GM18870 (cell line): ENCODE results near the gene RIPK4.
"Not testable (repeated sequence)": the region's sequence is repeated elsewhere in the genome, so short reads cannot be mapped to it uniquely, and the experiment has no call there.

ENCODE experiments used
- ATAC-seq: cut with Tn5 transposase; IDR thresholded peaks from one replicate; pipeline ENCODE4 v1.9.1; 2021; ENCODE audit warnings: moderate library complexity; ENCODE audit not compliant: unreplicated experiment

The RIPK4 gene

DNA sequence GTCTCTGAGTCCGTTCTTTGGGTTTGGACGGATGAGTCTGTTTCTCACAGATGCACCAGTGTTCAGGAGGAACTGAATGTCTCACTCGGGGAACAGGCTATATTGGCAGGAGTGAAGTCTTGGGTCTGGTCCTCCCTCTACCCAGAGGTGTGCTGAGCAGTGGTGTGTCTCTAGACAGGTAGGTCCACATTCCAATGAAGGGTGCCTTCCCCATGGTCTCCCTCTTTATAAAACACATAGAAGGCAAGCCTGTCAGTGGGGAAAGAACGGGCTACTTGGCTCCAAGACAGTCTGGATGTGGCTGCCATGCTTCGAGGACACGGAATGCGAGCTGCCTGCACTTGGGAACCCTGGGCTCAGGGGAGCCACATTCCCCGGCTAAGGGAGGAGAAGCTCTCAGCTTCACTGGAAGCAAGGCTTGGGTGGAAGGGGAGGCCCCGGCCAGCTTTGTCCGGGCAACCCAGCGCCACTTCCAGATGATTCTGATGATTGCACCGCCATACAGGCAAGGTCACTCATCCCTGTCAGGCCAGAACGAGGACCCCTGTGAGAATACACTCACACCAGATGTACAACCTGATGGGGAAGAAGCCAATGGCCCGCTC, 29.7 kb upstream of the RIPK4 start:
- ATAC-seq, result no peak

DNA sequence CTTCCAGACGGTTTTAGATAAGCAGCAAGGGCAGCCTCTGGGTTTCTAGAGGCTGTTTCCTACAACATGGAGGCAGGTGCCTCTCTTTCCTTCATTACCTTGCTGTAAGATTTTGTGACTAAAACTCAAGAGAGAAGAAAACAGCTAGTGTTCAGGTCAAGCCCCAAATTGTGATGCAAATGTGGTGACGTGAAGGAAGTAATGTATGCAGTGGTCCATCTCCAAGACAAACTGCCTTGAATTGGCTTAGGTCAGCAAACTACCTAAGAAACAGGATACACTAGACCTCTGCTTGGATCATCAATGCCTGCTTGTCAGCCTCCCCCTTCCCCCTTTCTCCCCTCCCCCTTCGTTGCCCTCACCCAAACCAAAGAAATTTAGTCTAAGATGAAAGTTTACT, 28.9 kb upstream of the RIPK4 start:
- no peak for ATAC-seq

DNA sequence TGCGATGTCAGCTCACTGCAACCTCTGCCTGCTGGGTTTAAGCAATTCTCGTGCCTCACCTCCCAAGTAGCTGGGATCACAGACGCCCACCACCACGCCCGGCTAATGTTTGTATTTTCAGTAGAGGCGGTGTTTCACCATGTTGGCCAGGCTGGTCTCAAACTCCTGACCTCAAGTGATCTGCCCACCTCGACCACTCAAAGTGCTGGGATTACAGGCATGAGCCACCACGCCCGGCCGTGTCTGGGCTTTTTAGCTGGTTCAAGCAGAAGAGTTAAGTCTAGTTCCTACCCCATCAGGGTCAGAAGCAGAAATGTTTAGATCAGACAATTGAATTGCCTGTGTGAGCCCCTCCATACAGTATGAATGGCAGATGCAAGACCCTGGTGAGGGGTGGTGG, 27.7 kb upstream of the RIPK4 start:
- ATAC-seq, result no peak

DNA sequence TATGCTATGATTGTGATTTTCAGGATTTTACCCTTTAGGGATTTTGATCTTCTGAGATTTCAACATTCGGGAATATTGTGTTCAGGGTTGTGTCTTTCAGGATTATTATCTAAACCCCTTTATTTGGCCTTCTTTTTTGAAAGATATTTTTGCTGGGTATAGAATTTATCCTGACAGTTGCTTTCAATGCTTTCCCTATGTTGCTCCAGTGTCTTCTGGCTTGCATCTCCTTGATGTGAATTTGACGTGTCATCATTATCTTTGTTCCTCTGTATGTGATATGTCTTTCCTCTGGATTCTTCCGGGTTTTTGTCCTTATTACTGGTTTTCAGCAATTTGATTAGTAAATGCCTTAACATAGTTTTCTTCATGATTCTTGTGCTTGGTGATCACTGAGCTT, 25.9 kb upstream of the RIPK4 start:
- ATAC-seq, result no peak

DNA sequence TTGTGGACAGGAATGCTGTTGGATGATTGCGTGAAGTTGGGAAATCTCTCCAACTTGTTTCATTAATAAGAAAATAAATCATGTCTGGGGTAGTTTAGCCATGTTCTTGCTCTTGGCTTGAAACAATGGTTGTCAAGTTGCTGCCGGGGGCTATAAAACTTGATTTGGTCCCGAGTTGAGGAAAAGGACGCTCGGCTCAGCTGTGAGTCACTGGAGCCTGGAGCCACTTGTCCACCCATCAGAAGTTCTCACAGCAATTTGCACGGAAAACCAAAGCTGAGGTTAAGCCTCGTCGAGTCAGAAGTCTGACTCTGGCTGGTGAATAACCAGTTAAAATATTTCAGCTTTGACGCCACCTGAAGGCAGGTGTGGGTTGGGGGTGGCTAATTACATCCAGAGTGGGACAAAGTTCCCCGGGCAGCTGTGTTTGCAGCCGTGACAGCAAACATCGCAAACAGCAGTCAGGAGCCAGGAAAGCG, 19.7 kb upstream of the RIPK4 start:
- no peak for ATAC-seq

DNA sequence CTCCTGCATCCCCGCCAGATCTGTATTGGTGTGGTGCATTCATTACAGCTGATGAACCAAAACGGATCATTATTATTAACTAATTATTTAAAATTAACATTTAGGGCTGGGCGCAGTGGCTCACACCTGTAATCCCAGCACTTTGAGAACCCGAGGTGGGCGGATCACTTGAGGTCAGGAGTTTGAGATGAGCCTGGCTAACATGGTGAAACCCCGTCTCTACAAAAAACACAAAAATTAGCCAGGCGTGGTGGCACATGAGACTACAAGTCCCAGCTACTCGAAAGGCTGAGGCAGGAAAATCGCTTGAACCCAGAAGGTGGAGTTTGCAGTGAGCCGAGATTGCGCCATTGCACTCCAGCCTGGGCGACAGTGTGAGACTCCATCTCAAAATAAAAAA, 18.4 kb upstream of the RIPK4 start:
- not testable (repeated sequence) for ATAC-seq

DNA sequence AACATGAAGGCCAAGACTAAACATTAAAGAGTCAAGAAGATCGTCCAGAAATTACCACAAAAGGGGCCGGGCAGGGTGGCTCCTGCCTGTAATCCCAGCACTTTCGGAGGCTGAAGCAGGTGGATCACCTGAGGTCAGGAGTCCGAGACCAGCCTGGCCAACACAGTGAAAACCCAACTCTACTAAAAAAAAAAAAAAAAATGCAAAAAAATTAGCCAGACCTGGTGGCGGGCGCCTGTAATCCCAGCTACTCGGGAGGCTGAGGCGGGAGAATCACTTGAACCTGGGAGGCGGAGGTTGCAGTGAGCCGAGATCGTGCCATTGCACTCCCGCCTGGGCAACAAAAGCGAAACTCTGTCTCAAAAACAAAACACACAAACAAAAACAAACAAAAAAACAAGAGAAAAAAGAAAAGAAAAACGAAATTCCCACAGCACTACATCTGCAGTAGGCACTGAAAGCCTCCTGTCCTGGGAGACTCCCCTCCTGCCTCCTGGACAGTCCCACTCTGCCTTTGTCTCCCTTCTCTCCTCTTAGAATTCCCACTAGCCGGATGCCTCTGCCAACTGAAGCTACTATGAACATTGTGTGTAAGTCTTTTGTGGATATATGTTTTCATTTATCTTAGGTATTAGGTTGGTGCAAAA, 17.7 kb upstream of the RIPK4 start:
- no peak for ATAC-seq

DNA sequence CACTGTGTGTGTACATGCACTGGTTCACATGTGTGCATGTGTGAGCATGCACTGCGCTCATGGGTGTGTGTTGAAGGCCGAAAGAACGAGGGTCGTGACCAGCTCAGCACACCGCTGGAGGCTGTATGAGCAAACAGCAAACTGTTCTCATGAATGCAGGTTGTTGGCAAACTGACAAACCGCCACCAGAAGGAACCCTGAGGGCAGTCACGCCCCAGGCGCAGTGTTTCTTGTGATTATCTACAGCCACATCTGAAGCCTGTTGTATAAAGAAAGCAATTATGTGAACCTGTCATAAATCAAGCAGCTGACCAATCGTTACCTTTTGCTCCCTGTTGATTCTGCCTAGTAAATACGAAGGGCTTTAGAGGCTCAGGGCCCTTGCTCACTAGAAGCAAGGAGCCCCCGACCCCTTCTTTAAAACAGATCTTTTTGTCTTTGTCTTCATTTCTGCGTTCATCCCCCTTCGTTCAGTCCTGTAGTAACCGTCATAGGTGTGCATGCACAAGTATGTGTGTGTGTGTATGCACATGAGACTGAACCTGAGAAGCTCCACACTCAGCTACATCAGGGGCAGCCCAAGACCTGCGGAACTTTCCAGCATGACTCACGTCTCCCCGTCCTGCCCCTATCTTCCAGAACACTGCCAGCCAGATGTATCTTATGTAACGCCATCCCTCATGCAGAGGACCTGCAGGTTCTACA, 16.8 kb upstream of the RIPK4 start:
- no peak for ATAC-seq

DNA sequence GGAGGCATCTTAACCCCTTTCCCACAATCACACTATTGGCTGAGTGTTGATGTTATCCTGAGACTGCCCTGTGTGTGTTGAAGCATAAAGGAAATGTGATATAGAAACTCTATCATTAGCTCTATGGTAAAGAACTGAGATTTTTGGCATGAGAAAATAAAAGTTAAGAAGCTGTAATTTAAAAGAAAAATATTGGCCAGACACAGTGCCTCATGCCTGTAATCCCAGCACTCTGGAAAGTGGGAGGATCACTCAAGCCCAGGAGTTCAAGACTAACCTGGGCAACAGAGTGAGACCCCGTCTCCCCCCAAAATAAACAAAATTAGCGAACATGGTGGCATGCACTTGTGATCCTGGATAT, 14.2 kb upstream of the RIPK4 start:
- ATAC-seq, result no peak

DNA sequence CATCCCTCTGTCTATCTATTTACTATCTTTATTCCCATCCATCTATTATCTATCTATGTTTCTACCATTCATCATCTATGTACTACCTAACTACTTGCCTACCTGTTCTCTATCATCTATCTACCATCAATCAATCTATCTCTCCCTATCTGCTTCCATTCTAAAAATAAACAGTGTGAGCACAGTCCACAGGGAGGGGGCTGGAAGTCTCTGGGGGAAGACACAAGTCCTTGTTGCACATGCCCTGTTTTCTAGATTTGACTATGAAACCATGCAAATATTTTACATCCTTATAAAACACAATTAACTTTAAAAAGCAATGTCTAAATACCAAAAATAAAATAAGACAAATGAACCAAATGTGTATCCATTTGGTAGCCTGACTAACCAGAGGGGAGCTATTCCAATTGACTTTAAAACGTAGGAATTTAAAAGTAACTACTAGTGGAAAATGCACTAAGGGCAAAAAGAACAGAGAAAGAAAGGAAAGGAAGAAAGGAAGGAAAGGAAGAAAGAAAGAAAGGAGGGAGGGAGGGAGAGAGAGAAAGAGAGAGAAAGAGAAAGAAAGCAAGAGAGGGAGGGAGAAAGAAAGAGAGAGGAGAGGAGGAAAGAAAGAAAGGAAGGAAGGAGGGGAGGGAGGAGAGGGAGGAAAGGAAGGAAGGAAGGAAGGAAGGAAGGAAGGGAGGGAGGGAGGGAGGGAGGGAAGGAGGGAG, 13.6 kb upstream of the RIPK4 start:
- no peak for ATAC-seq

DNA sequence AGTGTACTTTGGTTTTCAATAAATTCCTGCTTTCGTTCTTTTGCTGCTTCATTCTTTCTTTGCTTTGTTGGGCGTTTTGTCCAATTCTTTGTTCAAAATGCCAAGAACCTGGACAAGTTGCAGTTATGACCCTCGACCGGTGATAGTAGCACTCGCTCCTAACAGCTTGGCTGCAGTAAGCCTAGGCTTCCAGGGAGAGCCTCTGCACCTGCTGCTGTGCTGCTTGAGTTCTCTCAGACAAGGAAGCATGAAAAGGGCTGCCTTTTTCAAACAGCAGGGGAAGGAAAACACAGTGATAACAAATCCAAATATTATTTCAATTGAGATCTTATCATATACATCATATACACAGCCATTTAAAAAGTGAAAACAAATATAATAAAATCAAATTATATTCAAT, 12.8 kb upstream of the RIPK4 start:
- ATAC-seq, result no peak

DNA sequence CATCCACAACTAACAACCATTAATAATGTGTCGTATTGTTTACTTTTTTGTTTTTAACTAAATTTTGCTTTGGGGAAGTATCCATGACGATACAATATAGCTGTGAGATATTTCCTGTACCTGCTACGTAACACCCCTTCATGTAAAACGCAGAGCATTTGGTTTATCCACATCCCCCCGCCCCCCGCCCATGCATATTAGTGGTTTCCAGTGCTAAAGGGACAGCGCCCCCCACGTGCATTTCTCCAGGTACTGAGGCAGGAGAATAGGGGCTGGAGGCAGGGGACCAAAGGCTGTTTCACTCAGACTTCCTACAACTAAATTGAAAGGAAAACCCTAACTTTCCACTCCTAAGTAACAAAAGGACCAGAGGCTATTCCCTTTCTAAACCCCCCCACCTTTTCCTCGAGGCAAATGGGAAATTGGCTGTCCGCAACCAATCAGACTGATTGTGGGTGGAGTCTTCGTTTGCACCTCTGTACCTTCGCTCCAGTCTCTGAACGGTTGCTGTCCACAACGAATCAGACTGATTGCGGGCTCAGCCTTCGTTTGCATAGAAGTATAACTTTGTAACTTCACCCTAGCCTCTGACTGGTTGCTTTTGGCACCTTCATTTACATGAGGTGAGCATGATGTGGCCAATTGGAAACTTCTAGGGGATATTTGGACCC, 12.2 kb upstream of the RIPK4 start:
- no peak for ATAC-seq

DNA sequence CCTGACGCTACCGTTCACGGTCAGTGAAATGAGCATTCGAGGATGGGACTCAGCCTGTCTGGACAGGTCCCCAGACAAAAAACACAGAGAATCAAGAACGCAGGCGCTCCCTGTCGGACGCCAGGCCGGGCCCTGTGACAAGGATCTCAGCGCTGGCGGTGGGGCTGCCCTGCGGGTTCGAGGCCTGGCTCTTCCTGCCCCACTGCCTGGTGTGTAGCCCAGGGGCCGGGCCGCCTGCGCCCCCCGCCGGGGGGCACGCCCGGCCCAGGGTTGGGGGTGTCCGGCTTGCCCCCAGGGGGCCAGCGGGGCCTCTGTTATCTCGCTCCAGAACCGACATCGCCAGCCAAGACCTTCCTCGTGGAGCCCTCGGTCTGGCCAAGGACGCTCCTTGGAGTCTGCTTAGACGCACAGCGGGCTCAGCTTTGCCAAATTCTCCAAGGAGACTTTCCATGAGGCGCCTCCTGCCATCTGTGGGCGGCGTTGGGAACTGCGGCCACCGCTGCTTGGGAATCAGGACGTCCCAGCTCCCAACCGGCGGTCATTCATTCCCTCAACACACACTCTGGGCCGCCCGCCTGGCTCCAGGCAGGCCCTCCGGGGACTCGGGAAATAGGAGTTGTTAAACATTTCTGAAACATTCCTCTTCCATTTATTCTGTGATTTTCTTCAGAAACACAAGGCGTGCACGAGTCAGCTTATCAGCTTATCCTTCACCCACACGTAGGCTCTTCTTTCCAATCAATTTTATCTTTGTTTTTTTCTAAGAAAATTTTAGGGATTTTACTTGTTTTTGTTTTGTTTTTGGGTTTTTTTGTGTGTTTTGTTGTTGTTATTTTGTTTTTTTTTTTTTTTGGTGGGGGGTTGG, 11.3 kb upstream of the RIPK4 start:
- no peak for ATAC-seq

DNA sequence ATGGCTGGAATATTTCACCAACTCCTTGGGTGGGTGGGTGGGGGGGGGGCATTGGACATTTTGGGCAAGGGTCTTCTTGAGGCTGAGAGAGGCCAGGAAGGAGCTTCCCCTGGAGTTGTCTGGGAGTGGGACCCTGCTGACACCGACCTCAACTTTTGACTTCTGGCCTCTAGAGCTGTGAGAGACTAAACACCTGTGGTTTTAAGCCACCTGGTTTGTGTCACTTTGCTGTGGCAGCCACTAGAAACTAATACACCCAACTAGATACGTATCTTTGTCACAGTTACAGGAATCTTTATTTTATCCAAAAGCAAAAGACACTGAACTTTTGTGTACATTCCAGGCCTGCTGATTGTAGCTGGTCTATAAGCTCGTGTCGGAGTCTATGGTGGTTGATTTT, 9.9 kb upstream of the RIPK4 start:
- no peak for ATAC-seq

DNA sequence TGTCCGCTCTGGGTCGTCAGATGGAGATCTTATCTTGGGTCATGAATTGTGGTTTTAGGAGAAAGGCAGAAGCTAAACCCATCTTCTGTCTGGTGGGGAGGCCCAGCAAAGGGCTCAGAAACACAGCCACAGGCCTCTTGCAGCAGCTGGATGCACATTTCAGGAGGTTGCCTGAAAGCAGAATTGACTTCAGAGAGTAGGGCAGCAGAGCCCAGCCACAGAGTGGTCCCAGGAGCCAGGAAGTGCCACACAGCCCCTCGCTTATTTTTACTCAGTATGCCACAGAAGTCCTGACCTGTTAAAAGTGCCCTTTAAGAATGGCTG, 8.3 kb upstream of the RIPK4 start:
- no peak for ATAC-seq

DNA sequence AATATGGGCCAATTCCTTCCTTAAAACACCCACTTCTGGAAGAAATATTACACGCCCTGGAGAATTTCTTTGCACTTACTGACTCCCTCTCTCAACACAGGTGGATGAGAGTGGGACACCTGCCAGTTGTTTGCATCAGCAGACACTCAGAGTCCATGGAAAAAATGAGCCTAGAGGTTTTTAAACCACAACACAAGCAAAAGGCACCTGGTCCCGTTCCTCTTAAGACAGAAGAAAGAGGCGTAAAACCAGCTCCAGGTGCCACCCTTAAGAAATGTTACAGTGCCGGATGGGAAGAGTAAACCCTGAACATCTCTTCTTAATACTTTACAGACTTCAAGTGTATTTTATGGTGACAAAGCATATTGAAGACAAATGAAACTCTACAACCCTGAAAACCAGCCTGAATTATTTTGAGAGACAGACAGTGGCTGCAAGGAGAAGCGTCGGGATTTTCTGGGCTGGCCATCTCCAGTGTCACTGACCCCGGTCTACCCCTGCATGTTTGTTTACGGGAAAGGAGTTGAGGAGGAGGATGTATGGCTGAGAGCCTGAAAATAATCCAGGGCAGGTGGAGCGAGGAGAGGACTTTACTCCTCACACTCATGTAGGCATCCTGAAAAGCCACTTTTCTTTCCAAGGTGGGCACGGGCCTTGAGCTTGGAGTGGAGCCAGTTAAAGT, 7.8 kb upstream of the RIPK4 start:
- ATAC-seq, result no peak

DNA sequence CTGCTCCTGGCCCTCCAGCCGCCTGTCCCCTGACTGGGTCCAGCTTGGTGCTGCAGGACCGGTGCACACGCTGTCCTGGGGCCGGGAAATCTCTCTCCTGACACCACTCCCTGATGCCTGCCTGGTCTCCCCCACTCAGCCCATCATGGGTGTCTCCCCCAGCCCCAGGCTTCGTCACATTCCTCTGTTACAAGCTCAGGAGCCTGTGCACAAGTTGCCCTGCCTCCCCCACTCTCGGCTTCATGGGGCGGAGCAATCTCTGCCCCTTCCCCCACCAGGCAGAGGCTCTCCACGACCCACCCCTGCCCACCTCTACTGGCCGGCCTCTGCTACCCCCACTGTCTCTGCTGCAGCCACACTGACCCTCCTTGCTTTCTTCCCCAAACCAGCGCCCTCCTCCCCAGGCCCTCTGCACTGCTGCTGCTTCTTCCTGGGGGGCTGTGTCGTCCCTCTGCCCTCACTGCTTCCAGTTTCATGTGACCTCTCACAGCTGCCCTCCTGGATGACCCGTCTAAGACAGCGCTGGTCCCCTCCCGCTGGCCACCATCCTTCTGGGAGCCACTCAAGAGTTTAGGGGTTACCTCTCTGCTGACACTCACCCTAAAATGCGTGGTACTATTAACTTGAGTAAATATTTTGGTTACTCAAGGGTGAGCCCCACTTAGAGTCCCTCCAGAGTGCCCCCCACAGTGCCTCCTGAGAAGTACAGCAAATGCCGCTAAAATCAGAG, 5.7 kb upstream of the RIPK4 start:
- ATAC-seq, result no peak

DNA sequence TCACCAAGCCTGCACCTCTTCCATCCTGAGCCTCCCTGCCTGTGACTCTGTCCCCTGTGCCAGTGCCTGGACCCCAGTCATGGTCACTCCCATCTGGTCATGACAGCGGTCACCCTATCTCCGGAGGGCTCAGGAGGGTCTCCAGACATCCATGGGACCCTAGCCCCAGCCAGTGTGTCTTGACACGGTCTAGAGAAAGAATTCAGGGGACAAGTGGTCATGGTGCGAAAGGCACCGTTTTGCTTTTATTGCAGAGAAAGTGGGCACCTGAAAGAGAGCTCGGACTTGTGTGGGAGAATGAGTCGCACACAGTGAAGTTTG, 4.7 kb upstream of the RIPK4 start:
- ATAC-seq, result no peak

DNA sequence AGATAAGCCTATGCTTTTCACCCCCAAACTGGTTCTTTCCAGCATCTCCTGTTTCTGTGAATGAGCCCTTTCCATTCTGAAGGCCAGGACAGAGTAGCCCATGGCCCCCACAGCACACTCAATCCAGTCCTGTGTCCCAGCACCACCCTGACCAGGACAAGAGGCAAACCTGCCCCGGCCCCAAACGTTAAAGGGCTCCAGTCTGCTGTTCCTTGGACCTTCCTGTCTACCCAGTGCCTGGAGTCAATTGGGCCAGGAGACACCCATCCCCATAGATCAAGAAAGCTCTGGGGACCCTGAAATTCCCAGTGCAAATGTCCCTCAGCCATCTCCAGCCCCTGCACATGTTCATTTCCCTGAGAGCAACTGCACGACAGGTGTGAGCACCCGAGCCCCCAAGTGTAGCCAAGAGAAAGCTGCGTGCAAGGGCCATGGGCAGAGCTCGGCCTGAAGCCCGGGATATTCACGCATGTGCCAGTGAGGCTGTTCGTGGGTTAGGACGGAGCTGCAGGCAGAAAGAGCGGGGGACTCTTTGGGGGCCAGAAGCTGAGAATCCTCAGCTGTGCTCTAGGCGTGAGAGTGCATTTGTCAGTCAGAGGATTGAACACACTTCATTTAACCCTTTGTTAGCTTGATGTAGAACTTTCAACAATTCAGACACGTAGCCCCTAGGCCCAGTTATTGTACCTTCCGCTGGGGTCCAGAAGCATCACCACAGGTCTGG, 4.2 kb upstream of the RIPK4 start:
- no peak for ATAC-seq
